GM21423 (cell line): ENCODE measurements around the gene PLA2G4D.

ENCODE experiments used
- ATAC-seq: cut with Tn5 transposase; IDR thresholded peaks from one replicate; pipeline ENCODE4 v1.9.1; 2021; ENCODE audit warnings: mild to moderate bottlenecking, moderate library complexity; ENCODE audit not compliant: unreplicated experiment

Gene PLA2G4D

GRCh38 chr15:42079401-42079908 lies 14.9 kb downstream of the PLA2G4D start:
- no peak for ATAC-seq

- no peak for ATAC-seq
Observed at GRCh38 chr15:42078903-42079302, 15.5 kb downstream of the PLA2G4D start.

- no peak for ATAC-seq
Observed at GRCh38 chr15:42077689-42078088, 16.7 kb downstream of the PLA2G4D start.

DNA sequence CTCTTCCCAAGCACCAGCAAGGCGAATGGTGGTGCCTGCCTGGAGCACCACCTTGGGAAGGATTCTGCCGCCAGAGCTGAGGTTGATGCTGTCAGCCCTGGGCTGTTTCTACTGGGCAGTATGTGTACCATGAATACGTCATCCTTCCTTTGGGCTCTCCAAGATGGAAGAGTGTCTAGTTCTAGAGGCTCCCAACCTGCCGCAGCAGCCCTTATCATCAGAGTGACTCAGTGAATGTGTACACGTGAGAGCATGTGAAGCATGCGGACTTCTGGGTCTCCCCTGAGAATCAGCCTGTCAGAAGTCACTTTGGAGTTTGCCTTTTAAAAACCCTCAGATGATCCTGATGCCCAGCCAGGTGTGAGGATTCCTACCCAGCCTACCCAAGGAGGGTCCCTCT lies 20.9 kb downstream of the PLA2G4D start:
- ATAC-seq = no peak

DNA sequence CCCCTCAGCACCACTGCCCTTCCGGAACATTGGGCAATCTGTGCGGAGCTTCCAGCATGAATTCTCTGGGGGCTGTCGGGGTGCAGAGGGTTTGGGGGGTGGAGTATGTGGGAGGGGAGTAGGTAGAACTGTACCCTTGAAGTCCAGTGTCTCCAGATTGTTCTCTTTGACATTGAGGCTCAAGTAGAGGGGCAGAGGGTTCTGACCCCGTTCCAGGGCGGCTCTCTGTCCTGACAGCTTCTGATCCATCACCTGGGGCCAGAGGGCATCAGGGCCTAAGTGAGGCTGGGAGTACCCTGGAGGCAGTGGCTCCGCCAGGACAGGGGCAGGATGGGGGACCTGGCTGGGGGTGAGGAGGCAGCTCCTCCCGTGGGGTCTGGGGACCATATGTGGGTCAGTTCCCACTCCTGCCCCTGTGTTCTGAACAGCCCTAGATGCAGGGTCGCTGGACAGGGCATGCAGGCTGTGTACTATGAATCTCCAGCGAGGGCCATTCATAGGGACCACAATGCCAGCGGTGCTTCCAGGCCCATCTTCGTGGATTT lies 22.1 kb downstream of the PLA2G4D start:
- no peak for ATAC-seq

DNA sequence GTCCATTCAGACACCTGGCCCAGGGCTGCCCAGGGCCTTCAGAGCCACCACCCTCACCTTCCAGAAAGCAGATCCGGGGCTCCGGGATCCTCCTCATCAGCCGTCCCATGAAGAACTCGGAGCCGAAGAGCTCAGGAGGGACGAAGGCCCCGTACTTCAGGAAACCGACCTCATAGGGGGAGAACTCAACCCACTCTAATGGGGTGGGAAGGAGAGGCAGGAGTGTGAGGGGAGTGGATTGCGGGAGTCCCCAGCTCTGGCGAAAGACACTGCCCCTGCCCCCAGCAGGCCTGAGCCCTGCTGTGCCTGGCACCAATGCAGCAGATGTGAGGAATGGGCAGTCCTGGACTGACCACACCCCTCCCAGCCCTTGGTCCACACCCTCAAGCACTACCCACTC lies 22.6 kb downstream of the PLA2G4D start:
- no peak for ATAC-seq

GRCh38 chr15:42070976-42071350 lies 23.4 kb downstream of the PLA2G4D start:
- no peak for ATAC-seq

GRCh38 chr15:42070279-42070975 lies 23.9 kb downstream of the PLA2G4D start:
- no peak for ATAC-seq

DNA sequence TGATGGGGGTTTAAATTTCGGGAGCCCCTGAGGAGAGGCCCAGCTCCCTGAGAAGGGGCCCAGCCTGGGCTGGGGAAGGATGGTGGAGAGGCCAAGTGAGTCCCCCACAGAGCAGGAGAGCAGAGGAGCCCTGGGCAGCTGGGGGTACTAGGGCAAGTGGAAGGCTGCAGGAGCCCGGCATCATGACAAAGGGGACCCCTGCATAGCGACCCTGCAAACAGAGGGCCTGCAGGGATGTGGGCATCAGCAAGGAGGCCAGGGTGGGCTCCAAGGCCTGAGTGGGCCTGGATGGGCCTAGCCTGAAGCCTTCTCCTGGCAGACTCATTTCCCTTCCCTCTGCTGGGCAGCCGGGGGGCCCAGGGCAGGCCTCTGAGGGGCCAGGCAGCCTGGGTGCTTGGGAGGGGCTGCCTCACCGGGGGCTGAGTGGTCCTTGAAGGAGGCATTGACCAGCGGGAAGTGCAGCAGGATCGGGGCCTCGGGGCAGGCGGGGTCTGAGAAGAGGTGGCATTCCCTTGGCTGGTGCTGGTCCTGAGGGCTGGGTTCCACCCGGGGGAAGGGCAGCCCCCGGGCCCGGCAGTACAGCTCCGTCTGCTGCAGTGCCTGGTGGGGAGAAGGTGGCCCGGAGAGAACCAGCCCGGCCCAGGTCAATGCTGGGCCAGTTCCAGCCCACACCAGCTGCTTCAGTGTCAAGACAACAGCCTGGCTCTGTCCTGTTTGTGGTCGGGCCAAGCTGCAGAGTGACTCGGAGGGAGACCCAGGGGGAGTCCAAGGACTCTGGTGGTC lies 24.7 kb downstream of the PLA2G4D start:
- no peak for ATAC-seq

GRCh38 chr15:42069025-42069424 lies 25.3 kb downstream of the PLA2G4D start:
- no peak for ATAC-seq

DNA sequence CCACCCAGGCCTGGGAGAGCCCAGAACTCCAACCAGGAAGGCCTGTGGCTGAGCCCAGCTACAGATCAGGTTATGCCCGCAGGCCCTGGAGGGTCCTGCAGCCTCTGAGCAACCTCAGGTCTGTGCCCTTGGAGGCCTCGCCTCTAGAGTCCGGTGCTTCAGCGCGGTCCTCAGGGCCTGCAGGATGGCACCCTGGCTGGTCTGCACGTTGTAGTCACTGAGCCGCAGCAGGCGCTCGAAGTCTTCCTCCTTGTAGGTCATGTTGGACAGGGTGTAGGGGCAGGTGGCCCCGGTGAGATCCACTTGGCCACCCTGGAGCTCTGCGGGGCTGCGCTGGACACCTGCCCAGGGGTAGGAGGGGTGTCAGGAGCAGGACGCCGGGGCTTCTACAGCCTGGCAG lies 25.8 kb downstream of the PLA2G4D start:
- no peak for ATAC-seq

DNA sequence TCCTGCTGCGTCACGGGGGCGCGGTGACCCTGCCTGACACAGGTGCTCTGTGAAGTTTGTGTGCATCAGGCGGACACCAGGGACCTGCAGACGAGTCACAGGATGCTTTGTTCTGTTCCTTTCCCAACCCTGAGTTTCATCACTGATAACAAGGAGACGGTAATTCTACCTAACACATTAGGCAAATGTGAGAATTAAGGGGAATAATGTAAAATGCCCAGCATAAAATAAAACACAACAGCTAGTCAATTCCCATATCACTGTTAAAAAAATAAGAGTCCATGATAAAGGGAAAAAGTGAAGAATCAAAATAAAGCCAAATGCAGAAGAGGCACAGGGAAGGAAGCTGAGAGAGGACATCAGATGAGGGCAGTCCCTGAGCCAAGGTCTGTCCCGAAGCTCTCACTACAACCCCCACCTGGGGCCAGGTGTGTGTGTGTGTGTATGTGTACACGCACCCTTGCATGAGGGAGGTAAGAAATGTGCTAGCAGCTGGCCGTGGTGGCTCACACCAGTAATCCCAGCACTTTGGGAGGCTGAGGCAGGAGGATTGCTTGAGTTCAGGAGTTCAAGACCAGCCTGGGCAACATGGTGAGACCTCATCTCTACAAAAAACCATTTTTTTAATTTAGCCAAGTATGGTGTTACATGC lies 27.5 kb downstream of the PLA2G4D start:
- ATAC-seq = no peak

GRCh38 chr15:42065468-42065867 lies 28.9 kb downstream of the PLA2G4D start:
- ATAC-seq = no peak

- no peak for ATAC-seq
Observed at GRCh38 chr15:42065033-42065432, 29.3 kb downstream of the PLA2G4D start.

DNA sequence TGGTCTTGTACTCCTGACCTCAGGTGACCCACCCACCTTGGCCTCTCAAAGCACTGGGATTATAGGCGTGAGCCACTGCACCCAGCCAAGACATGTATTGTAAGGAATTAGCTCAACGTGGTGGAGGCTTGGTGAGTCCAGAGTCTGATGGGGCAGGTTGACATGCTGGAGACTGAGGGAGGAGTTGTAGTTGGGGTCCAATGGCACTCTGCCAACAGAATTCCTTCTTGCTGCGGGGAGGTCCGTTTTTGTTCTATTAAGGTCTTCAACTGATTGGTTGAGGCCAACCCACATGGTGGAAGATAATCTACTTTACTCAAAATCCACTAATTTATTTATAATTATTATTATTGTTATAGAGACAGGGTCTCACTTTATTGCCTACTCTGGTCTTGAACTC lies 30.1 kb downstream of the PLA2G4D start:
- ATAC-seq = no peak

DNA sequence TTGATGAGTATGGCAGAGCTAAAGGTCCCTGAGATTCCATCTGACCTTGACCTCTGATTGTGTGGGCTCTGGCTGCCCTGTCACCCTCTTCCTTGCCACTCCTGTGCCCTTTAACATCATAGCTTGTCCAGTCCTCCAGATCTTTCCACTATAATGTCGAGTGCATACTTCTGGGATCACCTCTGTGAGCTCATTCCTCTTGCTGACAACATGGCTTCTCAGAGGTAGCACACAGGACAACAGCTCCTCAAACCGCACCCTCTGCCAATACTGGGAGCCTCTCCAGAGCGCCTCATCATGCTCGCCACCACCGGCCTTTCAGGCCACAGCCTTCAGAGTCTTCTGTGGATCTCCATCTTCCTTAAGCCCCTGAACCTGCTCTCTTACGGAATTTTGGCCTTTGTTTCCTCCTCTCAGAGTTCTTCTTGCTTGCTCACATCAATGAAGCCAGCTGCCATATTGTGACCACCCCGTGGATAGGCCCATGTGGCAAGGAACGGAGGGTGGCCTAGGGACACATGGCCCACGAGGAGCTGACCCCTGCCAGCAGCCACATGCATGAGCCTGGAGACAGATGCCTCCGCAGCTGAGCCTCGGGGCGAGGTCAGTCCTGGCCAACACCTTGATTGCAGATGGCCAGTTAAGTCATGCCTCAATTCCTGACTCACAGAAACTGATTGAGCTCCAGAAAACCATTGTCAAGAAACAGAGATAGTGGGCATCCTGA lies 31.1 kb downstream of the PLA2G4D start:
- ATAC-seq = no peak

DNA sequence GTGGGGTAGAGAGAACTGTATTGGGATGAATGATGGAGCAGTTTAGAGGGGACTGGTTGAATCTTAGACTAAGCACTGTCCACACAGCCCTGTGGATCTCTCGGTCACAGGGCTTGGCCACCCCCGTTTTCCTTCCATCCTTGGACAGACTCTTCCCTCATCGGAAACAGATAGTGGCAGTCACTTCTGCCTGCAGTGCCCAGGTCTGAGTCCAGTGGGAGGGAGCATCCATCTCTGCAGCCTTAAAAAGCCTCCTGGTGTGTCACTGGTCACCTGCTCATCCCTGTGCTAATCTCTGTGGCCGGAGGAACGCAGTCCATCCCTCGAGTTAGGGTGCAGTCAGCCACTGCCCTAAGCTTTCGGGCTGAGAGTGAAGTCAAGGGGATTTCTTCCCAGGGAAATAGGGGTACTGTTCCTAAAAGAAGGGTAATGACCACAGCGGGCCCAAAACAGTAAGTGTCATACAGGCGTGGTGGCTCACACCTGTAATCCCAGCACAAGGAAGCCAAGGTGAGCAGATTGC lies 32.0 kb downstream of the PLA2G4D start:
- ATAC-seq = no peak

DNA sequence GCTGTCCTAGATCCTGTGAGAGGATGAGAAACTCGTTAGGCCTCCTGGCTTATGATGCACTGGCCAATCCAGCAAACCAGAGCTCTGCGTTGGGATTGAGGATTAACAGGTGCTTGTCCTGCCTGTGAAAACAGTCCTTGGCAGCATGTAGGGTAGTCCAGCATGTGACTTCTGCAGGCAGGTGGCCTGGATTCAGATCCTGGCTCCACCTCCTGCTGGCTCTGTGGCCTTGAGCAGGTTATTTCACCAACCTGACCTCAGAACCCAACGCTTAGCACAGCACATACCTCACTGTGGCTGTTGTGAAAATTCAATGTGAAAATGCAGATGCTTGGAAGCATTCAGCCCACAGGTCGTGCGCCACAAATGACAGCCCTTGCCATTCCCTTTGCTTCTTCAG lies 33.6 kb downstream of the PLA2G4D start:
- no peak for ATAC-seq

DNA sequence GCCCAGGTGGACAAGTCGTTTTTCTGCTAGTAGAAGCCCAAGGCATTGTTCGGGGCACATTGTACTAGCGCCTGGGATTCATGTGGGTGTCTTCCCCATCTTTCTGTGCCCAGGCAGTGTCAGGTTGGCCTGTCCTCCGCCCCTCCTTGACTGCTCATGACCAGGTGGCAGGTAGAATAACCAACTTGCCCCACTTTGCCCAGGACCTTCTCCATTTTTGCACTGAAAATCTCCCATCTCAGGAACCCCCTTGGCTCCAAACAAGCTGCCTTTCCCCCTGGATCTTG lies 33.9 kb downstream of the PLA2G4D start:
- ATAC-seq = no peak

- no peak for ATAC-seq
Observed at GRCh38 chr15:42059661-42060476, 34.5 kb downstream of the PLA2G4D start.
